NCI-H2107 treated with DMSO at 0.1 percent for 48 hours (cell line): Measurements from ENCODE around the gene PSMF1.

Experiments
- DNase-seq: peaks from one replicate; lab custom pipeline; 2025; ENCODE audit not compliant: unreplicated experiment; lab: John Stamatoyannopoulos, UW

PSMF1 gene

DNA sequence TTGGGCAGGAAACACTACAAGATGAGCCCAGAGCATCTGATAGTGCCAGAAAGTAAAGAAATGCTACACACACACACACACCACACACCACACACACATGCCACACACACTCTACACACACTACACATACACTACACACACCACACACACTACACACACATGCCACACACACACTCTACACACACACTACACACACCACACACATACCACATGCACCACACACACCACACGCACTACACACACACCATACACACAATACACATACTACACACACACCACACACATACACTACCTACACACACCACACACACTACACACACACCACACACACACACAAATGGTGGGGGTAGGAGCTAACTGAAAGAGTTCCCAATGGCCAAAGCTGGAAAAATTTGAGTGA lies 69.9 kb downstream of the PSMF1 start:
- DNase-seq, result no peak

DNA sequence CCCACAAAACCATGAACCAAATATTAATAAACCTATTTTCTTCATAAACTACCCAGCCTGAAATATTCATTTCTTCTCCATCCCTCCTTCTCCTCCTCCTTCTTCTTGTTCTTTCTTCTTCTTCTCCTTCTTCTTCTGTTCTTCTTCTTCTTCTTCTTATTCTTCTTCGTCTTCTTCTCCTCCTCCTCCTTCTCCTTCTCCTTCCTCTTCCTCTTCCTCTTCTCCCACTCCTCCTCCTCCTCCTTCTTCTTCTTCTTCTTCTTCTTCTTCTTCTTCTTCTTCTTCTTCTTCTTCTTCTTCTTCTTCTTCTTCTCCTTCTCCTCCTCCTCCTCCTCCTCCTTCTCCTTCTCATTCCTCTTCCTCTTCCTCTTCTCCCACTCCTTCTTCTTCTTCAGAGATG lies 71.4 kb downstream of the PSMF1 start:
- DNase-seq, result no peak

DNA sequence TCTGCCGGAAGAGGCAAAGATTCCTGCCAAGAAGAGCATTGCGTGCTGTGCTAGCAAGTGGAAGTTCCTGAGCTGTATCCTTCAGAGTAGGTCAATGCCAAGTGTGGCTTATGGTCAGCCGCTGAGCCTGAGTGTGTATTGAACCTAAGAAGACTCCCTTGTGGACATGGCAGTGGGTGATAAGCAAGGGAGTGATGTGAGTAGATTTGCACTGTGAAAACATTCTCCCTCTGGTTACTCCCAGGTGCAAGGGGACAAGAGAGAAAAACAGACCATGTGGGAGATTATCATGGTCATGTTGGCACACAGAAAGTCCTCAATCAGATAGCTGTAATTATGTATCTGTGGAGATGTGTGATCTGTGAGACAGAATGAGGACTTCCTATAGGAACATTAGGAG lies 72.4 kb downstream of the PSMF1 start:
- no peak for DNase-seq

DNA sequence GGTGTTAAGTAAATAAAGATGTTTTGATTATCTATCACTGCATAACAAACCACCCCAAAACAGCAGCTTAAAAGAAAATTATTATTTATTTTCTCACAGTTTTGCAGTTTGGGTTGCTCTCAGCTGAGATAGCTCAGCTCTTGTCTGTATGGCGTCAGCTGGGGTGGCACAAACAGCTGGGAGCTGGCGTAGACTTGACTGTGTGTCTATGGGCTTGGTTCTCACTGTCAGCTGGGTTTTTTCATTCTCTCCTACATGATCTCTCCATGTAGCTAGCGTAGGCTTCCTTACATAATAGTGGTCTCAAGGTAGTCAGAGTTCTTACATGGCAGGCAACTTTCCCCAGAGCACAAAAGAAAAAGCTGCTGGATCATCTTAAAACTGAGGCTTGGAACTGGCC lies 72.9 kb downstream of the PSMF1 start:
- DNase-seq, result no peak

DNA sequence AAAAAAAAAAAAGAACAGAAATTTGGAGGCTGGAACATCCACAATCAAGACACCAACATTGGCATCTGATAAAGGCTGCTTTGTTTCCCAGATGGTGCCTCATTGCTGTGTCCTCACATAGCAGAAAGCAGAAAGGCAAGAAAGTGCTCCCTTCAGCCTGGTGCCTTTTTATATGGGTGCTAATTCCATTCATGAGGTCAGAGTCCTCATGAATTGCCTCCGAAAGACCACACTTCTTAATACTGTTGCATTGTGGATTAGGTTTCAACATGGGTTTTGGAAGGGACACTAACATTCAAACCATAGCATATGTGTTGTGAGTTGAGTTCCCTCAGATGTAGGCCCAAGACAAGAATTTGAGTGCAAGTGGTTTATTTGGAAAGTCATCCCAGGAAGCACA lies 76.8 kb downstream of the PSMF1 start:
- DNase-seq, result no peak

DNA sequence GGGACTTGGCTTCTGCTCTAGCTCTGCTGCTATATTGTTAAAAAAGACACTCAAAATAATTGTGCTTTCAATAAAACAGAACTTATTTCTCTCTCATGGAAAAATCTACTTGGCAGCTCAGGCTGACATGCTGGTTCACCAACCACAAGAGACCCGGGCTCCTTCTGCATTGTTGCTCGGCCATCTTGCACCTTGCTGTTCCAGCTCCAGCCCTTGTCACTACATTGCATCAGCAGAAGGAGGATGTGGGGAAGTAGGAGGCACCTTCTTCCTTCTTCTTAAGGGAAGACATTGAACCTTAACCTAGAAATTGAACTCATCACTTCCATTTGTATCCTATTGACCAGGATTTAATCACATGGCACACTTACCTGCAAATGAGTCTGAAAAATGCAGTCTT lies 78.2 kb downstream of the PSMF1 start:
- no peak for DNase-seq

DNA sequence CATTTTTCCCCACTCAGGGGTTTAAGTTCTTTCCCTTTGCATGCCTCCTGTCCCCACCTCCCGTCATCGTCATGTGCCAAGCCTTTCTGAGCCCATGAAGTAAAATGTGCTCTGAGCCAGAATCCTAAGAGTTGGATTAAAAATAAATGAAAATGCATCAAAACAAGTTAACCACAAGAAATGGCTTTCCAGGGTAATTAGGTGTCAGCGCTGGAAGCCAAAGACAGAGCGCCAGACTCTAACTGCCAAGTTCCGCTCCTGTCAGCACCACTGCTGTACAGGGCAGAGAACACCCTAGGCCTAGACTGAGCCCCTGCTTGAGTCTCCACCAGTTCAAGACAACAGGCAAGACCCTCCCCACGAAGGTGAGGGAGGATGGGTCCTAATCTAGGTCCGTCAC lies 79.4 kb downstream of the PSMF1 start:
- no peak for DNase-seq

DNA sequence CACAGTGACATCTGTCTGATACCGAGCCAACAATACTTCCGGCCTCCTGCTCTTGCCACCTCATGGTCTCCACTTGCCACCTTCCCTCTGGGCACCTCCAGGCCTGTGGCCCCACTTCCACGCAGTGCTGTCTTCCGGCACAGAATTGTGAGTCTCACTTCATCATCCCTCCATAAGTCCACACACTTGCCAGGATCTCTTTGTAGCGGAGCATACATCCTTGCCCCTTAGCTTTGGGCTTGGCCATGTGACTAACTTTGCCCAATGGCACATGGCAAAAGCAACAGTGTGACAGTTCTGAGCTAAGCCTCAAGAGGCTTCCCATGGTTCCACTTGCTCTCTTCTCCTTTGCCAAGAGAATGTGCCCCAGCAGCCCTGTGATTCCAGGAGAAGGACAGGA lies 80.3 kb downstream of the PSMF1 start:
- DNase-seq, result no peak

DNA sequence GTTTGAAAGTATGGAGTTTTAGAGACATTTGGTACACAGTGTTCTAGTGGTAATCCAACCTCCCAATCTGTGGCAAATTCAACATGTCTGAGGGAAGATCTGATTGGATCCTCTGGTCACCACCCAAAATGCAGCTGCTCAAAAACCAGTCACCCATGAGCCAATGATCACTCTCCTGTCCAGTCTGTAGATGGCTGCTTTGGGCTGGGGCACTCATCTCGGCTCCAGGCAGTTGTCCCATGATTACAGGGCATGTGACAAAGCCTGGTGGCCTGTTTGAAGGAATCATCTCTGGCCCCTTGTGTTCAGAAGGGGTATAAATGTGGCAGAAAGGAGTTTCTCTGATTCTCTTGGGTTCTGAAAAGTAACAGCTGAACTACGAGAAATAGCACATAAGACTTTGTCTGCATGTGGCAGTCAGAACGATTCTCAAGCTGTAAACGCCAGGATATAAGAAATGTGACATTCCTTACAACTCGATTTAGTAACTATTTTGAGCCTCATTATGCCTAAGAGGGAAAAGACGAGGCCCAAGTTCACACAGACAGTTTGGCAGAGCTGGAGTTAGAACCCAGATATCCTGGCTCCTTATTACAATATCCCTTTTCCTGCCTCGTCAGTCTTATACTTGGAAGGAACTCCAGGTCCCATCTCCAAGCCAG lies 80.9 kb downstream of the PSMF1 start:
- no peak for DNase-seq

DNA sequence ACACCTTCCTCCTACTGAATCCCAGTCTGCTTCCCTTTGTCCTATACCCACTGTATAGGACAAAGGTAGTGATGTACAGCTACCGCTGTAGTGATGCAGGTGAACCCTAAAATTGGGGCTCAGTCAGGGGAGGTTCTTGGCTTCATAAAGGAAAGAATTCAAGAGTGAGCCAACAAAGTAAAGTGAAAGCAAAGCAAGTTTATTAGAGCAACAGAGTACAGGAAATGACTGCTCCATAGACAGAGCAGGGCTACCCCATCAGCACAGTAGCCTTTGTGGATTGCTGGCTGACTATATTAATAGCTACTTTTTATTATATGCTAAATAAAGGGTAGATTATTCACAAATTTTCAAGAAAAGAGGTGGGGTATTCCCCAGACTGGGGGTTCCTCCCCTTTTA lies 81.6 kb downstream of the PSMF1 start:
- no peak for DNase-seq

DNA sequence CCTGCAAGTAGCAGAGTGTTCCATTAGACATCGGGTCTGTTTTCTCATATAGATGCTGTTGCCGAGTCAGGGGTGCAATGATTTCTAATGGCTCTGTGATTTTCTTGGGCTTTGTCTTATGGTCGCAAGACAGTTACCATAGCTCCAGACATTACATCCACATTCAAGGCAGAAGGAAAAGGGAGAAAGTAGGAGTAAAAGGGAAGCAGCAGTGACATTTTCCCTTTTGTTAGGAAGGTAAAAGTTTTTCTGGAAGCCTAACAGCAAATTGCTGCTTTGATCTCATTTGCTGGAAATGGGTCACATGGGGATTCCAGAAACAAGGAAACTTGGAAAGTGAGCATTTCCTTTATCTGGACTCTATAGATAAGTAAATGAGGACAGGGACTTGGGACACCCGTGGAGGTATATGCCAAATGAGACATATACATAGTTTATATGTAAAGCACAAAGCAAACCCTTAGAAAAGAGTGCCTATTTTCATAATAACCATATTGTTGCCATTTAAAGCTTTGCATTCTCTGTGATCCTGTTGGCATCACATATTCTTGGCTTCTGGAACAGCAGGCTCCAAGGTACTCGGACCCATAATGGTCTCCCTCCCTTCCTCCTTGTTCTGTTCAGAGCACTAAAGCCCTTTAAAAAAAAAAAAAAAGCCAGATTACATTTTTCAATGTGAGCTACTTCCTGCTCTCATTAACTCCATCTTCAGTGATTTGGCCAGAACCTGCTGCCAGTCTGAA lies 84.5 kb downstream of the PSMF1 start, which contains the start of gene C20orf202:
TSS of gene C20orf202 (plus strand) at position 693 of the 743 bp plus-strand sequence. CDS start 132 bp downstream, outside the sequence.
- DNase-seq, result no peak

DNA sequence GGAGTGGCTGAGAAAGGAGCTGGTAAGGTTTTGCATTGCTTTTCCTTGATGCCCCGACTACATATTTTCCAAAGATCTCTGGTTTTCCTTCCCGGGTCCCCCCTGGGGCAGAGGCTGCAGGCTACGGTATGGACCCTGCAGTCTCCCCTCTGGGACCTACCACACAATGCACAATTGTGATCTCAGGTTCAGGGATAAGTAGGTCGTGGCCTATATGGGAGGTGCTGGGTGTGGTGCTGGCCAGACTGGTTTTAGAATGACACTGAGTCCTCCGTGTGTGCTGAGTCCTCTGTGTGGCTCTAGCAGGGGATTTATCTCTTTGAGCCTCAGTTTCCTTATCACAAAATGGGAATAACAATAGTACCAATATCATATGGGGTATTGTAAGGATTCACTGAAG lies 85.2 kb downstream of the PSMF1 start:
- no peak for DNase-seq

DNA sequence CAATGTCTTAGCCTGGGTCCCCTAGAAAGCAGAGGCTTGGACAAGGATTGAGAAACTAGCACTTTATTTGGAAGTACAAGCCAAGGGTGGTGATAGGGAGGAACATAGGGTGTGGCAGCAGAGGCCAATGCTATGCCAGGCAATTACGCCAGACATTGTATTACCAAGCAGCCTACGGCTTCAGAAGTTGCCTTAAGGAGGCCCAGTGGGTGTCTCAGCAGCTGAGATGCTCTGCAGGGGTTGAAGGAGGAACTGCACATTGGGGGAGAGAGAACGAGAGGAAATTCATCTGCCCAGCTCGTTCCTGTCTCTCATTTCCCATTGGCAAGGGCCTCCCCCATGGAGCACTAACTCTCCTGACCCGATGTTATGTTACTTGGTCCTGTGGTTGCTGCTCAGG lies 85.7 kb downstream of the PSMF1 start:
- no peak for DNase-seq

DNA sequence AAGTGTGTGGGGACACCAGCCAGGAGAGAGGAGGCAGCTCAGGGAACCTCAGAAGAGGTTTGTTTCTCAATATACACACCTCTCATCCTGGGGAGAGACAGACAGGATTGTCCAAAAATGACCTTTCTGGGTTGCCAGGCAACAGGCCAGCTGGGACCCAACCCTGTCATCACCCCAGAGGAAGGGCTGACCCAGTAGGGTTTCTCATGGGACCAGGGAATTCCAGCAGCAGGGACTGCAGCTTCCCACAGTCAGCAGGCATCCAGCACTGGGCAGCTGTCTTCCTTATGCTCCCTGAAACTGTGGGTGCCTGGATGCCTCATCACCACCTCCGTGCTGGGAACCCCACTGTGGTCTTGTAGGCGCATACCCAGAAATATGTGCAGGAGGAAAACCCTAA lies 86.2 kb downstream of the PSMF1 start:
- DNase-seq, result no peak

DNA sequence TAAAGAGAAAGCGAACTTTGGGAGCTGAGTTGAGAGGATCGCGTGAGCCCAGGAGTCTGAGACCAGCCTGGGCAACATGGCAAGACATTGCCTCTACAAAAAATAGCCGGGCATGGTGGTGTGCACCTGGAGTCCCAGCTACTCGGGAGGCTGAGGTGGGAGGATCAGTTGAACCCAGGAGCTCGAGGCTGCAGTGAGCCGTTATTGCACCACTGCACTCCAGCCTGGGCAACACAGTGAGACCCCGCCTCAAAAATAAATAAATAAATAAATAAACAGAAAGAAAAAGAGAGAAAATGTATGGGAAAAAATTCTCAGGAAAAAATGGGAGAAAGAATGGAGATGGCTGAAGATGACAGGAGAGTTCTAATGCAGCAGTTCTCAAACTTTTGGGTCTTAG lies 87.4 kb downstream of the PSMF1 start:
- DNase-seq, result no peak

DNA sequence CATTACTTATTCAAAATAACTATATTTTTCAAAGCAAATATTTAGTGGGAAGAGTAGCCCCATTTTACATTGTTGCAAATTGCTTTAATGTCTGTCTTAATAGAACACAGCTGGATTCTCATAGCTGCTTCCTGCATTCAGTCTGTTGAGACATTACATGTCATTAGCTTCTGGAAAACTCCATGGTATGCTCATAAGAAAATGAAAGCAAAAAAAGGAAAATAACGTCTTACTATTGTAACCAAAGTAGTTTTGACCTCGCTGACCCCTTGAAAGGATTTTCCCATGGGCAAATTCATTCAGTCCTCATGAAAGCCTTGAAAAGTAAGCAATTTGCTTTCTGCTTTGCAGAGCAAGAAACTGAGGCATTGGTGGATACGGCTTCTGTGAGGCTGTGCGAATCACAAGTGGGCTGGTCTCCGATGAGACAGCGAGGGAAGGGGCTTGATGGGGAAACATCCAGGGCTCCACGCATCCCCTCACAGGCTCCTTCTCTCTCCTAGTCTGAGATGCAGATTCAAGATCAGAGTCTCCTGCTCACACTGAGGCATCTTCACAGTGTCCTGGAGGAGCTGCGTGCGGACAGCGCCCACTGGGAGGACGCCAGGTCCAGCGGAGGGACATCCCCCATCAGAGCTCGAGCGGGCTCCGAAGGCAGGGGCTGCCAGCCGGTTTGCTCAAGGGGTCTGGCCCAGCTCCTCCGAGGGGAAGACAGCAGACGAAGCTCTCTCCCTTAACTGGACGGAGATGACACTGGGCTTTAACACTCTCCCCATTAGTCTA lies 88.2 kb downstream of the PSMF1 start:
- no peak for DNase-seq

DNA sequence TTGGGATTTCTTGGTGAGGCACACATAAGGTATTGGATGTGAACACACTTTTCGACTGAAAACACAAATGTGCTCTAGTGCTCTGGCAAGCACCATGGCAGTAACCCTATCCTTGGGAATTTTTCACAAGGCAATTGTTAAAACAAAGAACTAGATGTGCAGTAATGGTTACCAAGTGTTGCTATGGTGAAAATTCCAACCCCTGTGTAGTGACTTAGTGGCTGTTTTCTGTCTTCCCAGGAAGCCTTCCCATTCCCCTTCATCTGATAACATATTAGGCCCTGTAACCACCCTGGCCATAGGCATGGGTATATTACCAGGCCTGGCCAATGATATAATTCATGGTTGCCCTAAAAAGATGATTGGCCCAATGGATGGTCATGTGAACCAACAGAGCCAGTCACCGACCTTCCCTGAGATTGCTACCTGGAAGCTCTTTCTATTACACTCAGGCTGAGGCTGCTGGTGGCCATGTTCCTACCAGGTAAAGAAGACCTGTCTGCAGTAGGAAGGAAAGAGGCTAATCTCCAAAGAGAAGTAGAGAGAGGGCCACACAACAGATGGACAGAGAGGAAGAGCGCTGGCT lies 89.0 kb downstream of the PSMF1 start:
- no peak for DNase-seq

DNA sequence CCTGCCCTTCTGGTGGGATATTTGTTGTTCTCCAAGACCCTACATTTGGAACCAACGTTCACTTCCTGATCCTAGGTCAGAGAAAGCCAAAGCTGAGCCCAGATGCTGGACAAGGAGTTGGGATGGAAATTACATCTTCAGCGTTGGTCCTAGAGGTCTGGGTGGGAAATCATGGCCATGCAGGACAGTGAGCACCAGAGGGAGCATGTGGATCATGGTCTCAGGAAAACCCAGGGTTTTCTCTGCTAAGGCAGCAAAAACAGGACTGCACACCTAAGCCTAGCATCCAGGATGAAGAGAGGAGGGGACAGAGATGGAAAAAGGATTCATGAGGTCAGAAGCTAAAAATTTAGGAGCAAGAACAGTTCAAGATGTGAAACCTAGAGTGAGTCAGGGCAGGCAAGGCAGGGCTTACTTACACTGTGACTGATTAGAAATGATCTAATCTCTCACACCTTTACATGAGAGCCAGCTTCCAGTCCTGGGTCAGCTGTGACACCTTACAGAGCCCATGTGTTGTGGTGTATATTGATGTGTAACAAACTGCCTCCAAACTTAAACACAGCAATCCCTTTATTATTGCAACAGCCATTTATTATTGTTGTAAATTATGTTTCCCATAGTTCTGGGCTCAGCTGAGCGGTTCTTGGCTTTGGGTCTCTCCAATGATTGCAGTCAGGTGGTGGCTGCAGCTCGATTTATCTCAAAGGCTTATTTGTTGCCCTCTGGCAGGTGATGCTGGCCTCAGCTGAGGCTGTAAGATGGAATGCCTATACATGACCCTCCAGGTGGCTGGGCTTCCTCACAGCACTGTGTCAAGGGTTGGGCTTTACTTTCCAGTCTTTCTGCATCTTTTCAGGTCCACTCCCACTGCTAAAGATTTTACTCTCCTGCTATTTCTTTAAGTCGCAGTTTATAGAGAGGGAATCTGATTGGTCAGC lies 91.3 kb downstream of the PSMF1 start:
- DNase-seq, result no peak

DNA sequence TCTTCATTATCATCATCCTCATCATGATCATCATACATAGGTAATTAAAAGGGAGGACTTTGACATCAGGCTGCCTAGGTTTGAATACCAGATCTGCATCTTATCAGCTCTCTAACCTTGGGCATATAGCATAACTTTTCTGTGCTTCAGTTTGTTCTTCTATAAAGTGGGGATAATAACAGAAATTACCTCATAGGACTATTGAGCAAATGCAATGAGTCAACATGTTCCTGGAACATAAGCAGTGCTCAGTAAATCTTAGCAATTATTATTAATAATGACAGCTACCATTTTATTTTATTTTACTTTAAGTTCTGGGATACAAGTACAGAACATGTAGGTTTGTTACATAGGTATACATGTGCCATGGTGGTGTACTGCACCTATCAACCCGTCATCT lies 92.1 kb downstream of the PSMF1 start:
- DNase-seq, result no peak

DNA sequence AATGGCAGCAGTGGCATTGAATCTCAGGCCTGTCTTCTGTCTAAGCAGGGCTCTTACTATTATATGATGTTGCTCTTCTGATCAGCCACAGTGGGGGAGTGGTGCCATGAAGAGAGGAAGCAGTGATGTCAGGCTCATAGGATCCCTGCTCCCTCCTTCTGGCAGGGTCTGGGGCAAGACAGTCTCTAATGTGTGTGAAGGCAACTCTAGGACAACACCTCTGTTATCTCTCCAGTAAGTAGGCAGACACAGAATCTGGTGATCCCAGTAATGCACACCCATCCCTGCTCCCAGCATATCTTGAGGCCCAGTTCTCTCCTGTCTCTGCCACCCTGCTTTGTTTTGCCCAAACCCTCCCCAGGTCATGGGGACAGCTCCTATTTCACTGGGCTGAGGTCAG lies 93.6 kb downstream of the PSMF1 start:
- no peak for DNase-seq
